ENCODE data around the gene KLHL35. TPM values are rescaled to one million over a fixed set of nuclear protein-coding genes. Genes with fewer than 3 reads are reported as not detected.

The KLHL35 gene
- total RNA-seq, 2 experiments from 2014 or later: 0.21 TPM; not detected in 1

DNA sequence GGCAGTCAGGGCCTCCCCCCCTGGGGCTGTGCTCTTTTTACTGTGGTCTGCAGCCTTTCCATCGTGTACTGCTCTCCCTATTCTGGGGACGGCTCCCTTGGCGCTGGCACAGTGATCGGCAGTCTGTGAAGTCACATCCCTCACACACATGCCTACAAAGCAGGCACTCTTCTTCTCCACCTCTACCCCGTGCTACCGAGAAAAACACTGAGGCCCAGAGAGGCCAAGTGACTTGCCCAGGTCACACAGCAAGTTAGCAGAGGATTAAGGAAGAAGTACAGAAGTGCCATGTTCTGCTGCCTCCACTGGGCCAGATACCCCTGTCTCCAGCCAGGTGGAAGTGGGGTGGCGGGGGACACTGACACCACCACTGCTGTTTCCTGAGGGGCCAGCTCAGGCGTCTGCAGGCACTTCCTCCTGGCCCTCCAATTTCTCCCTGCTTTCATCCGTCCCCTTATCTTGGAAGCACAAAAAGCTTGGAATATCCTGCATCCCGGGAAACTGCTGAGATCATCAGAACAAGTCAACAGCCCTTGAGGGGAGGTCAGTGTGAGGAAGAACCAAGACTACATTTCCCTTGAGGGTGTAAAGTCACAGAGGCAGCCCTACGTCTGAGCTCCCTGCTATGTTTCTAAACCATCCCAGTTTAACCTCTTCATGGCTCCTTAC lies 30.2 kb upstream of the KLHL35 start:
- H3K27ac ChIP-seq (ENCODE audit: low read depth, low read length, poor library complexity, severe bottlenecking): no peak overlapping the region
- ChIA-PET POLR2A (no interaction called here), CTCF (ENCODE audit: unreplicated experiment) (no interaction called here)
- H3K9me2 ChIP-seq (ENCODE audit: insufficient read depth, low read length): no peaks in the 10 kb centered on the region
- DNase-seq (ENCODE audit: low spot score): no peak
- no peak overlapping the region for H3K4me2 ChIP-seq (ENCODE audit: low read length)
- no peaks in the 10 kb centered on the region for H3K9me3 ChIP-seq (ENCODE audit: low read length)
- no peak overlapping the region for H3K4me3 ChIP-seq (ENCODE audit: low read depth, low read length, poor library complexity, severe bottlenecking)
- no peaks in the 10 kb centered on the region for H3K36me3 ChIP-seq (ENCODE audit: insufficient read depth, low read length)
- no TSS peak for BruUV-seq (replicated peaks)
- H3K79me2 ChIP-seq (ENCODE audit: insufficient read depth, low read depth, low read length): no peaks in the 10 kb centered on the region
- no peaks in the 10 kb centered on the region; the same call in 1 of the 2 replicates for H4K20me1 ChIP-seq (ENCODE audit: insufficient read depth, low read length)
- intact Hi-C loops (cut with micrococcal nuclease; ENCODE audit: unreplicated experiment): no loop called here
- H2AFZ ChIP-seq (ENCODE audit: low read length): no peak overlapping the region
- TF ChIP-seq EZH2phosphoT487 (IDR thresholded peaks at IDR 0.05; ENCODE audit: borderline replicate concordance, low read depth, low read length): no peak
- TF ChIP-seq, protein P1, sequence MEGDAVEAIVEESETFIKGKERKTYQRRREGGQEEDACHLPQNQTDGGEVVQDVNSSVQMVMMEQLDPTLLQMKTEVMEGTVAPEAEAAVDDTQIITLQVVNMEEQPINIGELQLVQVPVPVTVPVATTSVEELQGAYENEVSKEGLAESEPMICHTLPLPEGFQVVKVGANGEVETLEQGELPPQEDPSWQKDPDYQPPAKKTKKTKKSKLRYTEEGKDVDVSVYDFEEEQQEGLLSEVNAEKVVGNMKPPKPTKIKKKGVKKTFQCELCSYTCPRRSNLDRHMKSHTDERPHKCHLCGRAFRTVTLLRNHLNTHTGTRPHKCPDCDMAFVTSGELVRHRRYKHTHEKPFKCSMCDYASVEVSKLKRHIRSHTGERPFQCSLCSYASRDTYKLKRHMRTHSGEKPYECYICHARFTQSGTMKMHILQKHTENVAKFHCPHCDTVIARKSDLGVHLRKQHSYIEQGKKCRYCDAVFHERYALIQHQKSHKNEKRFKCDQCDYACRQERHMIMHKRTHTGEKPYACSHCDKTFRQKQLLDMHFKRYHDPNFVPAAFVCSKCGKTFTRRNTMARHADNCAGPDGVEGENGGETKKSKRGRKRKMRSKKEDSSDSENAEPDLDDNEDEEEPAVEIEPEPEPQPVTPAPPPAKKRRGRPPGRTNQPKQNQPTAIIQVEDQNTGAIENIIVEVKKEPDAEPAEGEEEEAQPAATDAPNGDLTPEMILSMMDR (conservative IDR thresholded peaks at IDR 0.05; ENCODE audit: low read length): no peak
- H3K4me1 ChIP-seq (ENCODE audit: insufficient read depth, low read length, poor library complexity, severe bottlenecking): no peaks in the 10 kb centered on the region

DNA sequence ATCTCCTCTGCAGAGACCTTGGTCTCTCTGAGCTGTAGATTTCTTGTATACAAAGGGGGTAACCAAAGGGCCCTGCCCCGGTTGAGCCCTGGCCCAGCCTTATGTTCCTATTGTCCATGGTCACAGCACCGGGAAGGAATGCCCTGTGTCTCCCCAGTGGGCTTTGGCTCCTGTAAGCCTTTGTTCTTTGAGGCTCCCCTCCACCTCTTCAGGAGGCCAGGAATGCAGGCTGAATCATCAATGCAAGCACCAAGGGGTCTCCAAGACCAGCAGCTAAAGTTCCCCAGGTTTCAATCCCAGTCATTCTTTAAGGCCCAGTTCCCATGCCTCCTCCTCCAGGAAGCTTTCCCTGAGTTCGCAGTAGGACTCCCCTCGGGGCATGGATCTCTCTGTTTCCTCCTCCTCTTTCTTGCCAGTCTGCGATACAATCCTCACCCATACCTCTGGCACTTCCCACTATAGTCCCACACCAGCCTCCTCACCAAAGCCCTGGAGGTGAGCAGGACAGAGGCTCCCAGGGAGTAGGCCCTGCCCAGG lies 29.2 kb upstream of the KLHL35 start:
- Histone ChIP-seq H3K36me3 (ENCODE audit: insufficient read depth, low read length) (no peaks in the 10 kb centered on the region), H3K27ac (ENCODE audit: low read depth, low read length, poor library complexity, severe bottlenecking) (no peak overlapping the region), H3K79me2 (ENCODE audit: insufficient read depth, low read depth, low read length) (no peaks in the 10 kb centered on the region), H3K4me2 (ENCODE audit: low read length) (no peak overlapping the region), H3K9me3 (ENCODE audit: low read length) (no peaks in the 10 kb centered on the region), H4K20me1 (ENCODE audit: insufficient read depth, low read length) (no peaks in the 10 kb centered on the region; the same call in 1 of the 2 replicates), H3K4me3 (ENCODE audit: low read depth, low read length, poor library complexity, severe bottlenecking) (no peak overlapping the region), H3K4me1 (ENCODE audit: insufficient read depth, low read length, poor library complexity, severe bottlenecking) (no peaks in the 10 kb centered on the region), H3K9me2 (ENCODE audit: insufficient read depth, low read length) (no peaks in the 10 kb centered on the region), H2AFZ (ENCODE audit: low read length) (no peak overlapping the region)
- intact Hi-C loops (cut with micrococcal nuclease; ENCODE audit: unreplicated experiment): no loop called here
- BruUV-seq (replicated peaks): no TSS peak
- DNase-seq (ENCODE audit: low spot score): no peak
- CTCF ChIA-PET (ENCODE audit: unreplicated experiment): no interaction called here
- POLR2A ChIA-PET: no interaction called here
- TF ChIP-seq EZH2phosphoT487 (IDR thresholded peaks at IDR 0.05; ENCODE audit: borderline replicate concordance, low read depth, low read length): no peak
- TF ChIP-seq, protein P1 (conservative IDR thresholded peaks at IDR 0.05; ENCODE audit: low read length): no peak

DNA sequence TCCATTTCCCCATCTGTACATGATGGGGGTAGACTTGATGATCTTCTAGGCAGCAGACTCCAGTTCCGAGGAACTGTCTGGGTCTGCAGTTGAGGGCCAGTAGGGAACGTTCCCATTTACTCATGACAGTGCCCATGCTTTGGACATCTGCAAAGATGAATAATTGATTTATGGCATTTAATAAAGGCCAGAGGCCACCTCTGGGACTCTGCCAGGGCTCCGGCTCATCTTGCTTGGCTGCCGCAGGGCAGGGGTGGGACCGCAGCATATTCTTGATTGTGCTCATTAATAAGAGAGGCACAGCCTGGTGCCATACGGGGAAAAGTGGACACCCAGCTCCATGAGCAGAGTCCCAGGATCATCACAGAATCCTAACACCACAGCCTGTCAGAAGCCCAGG lies 28.1 kb upstream of the KLHL35 start:
- H3K4me2 ChIP-seq (ENCODE audit: low read length): no peak overlapping the region
- no peaks in the 10 kb centered on the region for H3K9me2 ChIP-seq (ENCODE audit: insufficient read depth, low read length)
- no peak overlapping the region for H3K4me3 ChIP-seq (ENCODE audit: low read depth, low read length, poor library complexity, severe bottlenecking)
- DNase-seq (ENCODE audit: low spot score): no peak
- BruUV-seq (replicated peaks): no TSS peak
- no peaks in the 10 kb centered on the region for H3K9me3 ChIP-seq (ENCODE audit: low read length)
- TF ChIP-seq, protein P1 (conservative IDR thresholded peaks at IDR 0.05; ENCODE audit: low read length): no peak
- TF ChIP-seq EZH2phosphoT487 (IDR thresholded peaks at IDR 0.05; ENCODE audit: borderline replicate concordance, low read depth, low read length): no peak
- no peaks in the 10 kb centered on the region for H3K4me1 ChIP-seq (ENCODE audit: insufficient read depth, low read length, poor library complexity, severe bottlenecking)
- POLR2A ChIA-PET: no interaction called here
- H3K36me3 ChIP-seq (ENCODE audit: insufficient read depth, low read length): no peaks in the 10 kb centered on the region
- no peak overlapping the region for H2AFZ ChIP-seq (ENCODE audit: low read length)
- H3K27ac ChIP-seq (ENCODE audit: low read depth, low read length, poor library complexity, severe bottlenecking): no peak overlapping the region
- intact Hi-C loops (cut with micrococcal nuclease; ENCODE audit: unreplicated experiment): no loop called here
- no peaks in the 10 kb centered on the region; the same call in 1 of the 2 replicates for H4K20me1 ChIP-seq (ENCODE audit: insufficient read depth, low read length)
- CTCF ChIA-PET (ENCODE audit: unreplicated experiment): no interaction called here
- H3K79me2 ChIP-seq (ENCODE audit: insufficient read depth, low read depth, low read length): no peaks in the 10 kb centered on the region
